GM12878 (cell line): Measurements from ENCODE around the gene ALKBH8. TPM values are rescaled to one million over a fixed set of nuclear protein-coding genes. Genes with fewer than 3 reads are reported as not detected.

Experiments
- ATAC-seq: fragments of 200-7000 bp; cut with Tn5 transposase; 3 replicates; pipeline ENCODE4 v1.9.1; 2020; ENCODE audit warnings: mild to moderate bottlenecking, moderate library complexity
- BruUV-seq: library from RNA; stranded (reverse); fragments of 400-500 nt; replicated peaks from 2 replicates; lab custom pipeline; 2021; lab: Mats Ljungman, UMichigan
- CTCF ChIA-PET: fragments of 300-600 bp; sonication (Branson Sonifier 250); formaldehyde crosslinking; extraction: SDS; loops from one replicate; lab custom pipeline; 2021; ENCODE audit warnings: inconsistent platforms; lab: Yijun Ruan, JAX
- POLR2A ChIA-PET: fragments of 350-600 bp; formaldehyde crosslinking; extraction: SDS; loops from one replicate; lab custom pipeline; 2021; ENCODE audit warnings: inconsistent platforms; lab: Charles Lee
- RAD21 ChIA-PET: fragments of 300-600 bp; sonication (Branson Sonifier 250); formaldehyde crosslinking; loops from one replicate; lab custom pipeline; 2023; ENCODE audit warnings: antibody characterized with exemption; ENCODE audit not compliant: unreplicated experiment; lab: Charles Lee
- SMC1A ChIA-PET: fragments of 300-600 bp; sonication (Branson Sonifier 250); formaldehyde crosslinking; loops from one replicate; lab custom pipeline; 2023; ENCODE audit not compliant: unreplicated experiment, uncharacterized antibody; lab: Charles Lee
- DNase-seq: peaks from one replicate; pipeline ENCODE4 v3.0.0-alpha.2; 2011; ENCODE audit warnings: low read depth, low spot score
- FAIRE-seq: peaks from 3 replicates; lab custom pipeline; 2011; peaks lifted over from hg19 to GRCh38; lab: Jason Lieb, UNC
- H2AFZ ChIP-seq: 2 replicates; pipeline ENCODE4 v1.6.0; 2011; ENCODE audit warnings: low read depth, low read length, control low read depth; ENCODE audit not compliant: control insufficient read depth
- H3K27ac ChIP-seq: 2 replicates; pipeline ENCODE4 v1.5.1; 2011; ENCODE audit warnings: control low read depth; ENCODE audit not compliant: control insufficient read depth, insufficient read depth
- H3K27me3 ChIP-seq, 2 experiments: replicated peaks in 1 of 2; 2 replicates each; pipeline versions ENCODE4 v1.6.0 to v1.6.1; 2011; ENCODE audit warnings: low read length in 1 of 2; ENCODE audit not compliant: control insufficient read depth in 2 of 2, insufficient read depth in 2 of 2
- H3K36me3 ChIP-seq, 2 experiments: 2 replicates each; pipeline ENCODE4 v1.5.1; 2011; ENCODE audit warnings: low read length in 1 of 2; ENCODE audit not compliant: control insufficient read depth in 2 of 2, insufficient read depth in 2 of 2
- H3K4me1 ChIP-seq: 2 replicates; pipeline ENCODE4 v1.6.1; 2011; ENCODE audit warnings: mild to moderate bottlenecking, low read length, moderate library complexity, mixed read lengths; ENCODE audit not compliant: control insufficient read depth, insufficient read depth
- H3K4me2 ChIP-seq: 2 replicates; pipeline ENCODE4 v1.6.0; 2011; ENCODE audit warnings: control low read depth; ENCODE audit not compliant: control insufficient read depth, insufficient read depth
- H3K4me3 ChIP-seq: fragments of 200-600 bp; sonication (generic); 2 replicates; pipeline ENCODE4 v1.5.1; 2016
- H3K79me2 ChIP-seq: 2 replicates; pipeline ENCODE4 v1.6.0; 2011; ENCODE audit warnings: low read length; ENCODE audit not compliant: control insufficient read depth, insufficient read depth
- H3K9ac ChIP-seq: 2 replicates; pipeline ENCODE4 v1.8.0; 2011; ENCODE audit warnings: low read length, control low read depth, mixed read lengths; ENCODE audit not compliant: control insufficient read depth, insufficient read depth
- H3K9me3 ChIP-seq: replicated peaks from 3 replicates; pipeline ENCODE4 v1.5.1; 2011; ENCODE audit warnings: mild to moderate bottlenecking, low read length; ENCODE audit not compliant: control insufficient read depth, insufficient read depth
- H4K20me1 ChIP-seq: 2 replicates; pipeline ENCODE4 v1.6.0; 2011; ENCODE audit not compliant: control insufficient read depth, insufficient read depth
- BCL11A ChIP-seq: IDR thresholded peaks from 2 replicates; pipeline ENCODE4 v1.6.1; 2011; ENCODE audit warnings: low read depth, low read length
- CBFB ChIP-seq: IDR thresholded peaks from 2 replicates; pipeline ENCODE4 v1.6.1; 2016; ENCODE audit warnings: antibody characterized with exemption, low read depth
- E2F4 ChIP-seq: IDR thresholded peaks from 2 replicates; pipeline ENCODE4 v1.6.1; 2012; ENCODE audit warnings: low read depth, low read length, improper control_type of control experiment
- E4F1 ChIP-seq: fragments of 450-650 bp; IDR thresholded peaks from 2 replicates; pipeline ENCODE4 v1.6.1; 2018; ENCODE audit warnings: borderline replicate concordance, mild to moderate bottlenecking; ENCODE audit not compliant: partially characterized antibody
- FOXK2 ChIP-seq: fragments of 450-650 bp; IDR thresholded peaks from 2 replicates; pipeline ENCODE4 v1.6.1; 2017; ENCODE audit warnings: mild to moderate bottlenecking, moderate library complexity
- IRF4 ChIP-seq: IDR thresholded peaks from 2 replicates; pipeline ENCODE4 v1.6.1; 2011; ENCODE audit warnings: low read depth, low read length
- KLF5 ChIP-seq: fragments of 450-650 bp; IDR thresholded peaks from 2 replicates; pipeline ENCODE4 v1.6.1; 2014; ENCODE audit warnings: mild to moderate bottlenecking; ENCODE audit not compliant: partially characterized antibody
- MXI1 ChIP-seq: fragments of 150-350 bp; IDR thresholded peaks from 2 replicates; pipeline ENCODE4 v1.6.1; 2011; ENCODE audit warnings: low read depth, mild to moderate bottlenecking, inconsistent platforms, low read length, improper control_type of control experiment
- RB1 ChIP-seq: fragments of 450-650 bp; formaldehyde crosslinking; IDR thresholded peaks from 2 replicates; pipeline ENCODE4 v1.6.1; 2017; ENCODE audit warnings: mild to moderate bottlenecking, borderline replicate concordance
- SMAD5 ChIP-seq: IDR thresholded peaks from 2 replicates; pipeline ENCODE4 v1.6.1; 2016; ENCODE audit warnings: antibody characterized with exemption, low read depth
- SMC3 ChIP-seq: IDR thresholded peaks from 2 replicates; pipeline ENCODE4 v1.6.1; 2011; ENCODE audit warnings: low read length, improper control_type of control experiment, borderline replicate concordance
- TBL1XR1 ChIP-seq: IDR thresholded peaks from 2 replicates; pipeline ENCODE4 v1.6.1; 2012; ENCODE audit warnings: low read depth, low read length, improper control_type of control experiment
- USF2 ChIP-seq: IDR thresholded peaks from 2 replicates; pipeline ENCODE4 v1.6.1; 2011; ENCODE audit warnings: low read depth, low read length, improper control_type of control experiment, borderline replicate concordance
- ZNF622 ChIP-seq: fragments of 450-650 bp; IDR thresholded peaks from 2 replicates; pipeline ENCODE4 v1.6.1; 2017; ENCODE audit warnings: mild to moderate bottlenecking, inconsistent platforms
- WGBS: methylation state at CpG from one replicate; pipeline ENCODE4 v1.1.6; 2016; ENCODE audit warnings: low lambda C conversion rate; ENCODE audit not compliant: insufficient replicate concordance, insufficient coverage; ENCODE audit errors: missing lambda C conversion rate; 5-methylcytosine and 5-hydroxymethylcytosine counted together
- in situ Hi-C: fragments of 300-500 bp; cut with MboI; formaldehyde crosslinking; loops from 9 replicates; pipeline ENCODE4 v1.14.3; 2018; ENCODE audit warnings: mixed read lengths
- intact Hi-C: fragments of 100-400 bp; cut with micrococcal nuclease; formaldehyde crosslinking; loops from one replicate; pipeline ENCODE4 v1.14.2; 2022; ENCODE audit not compliant: unreplicated experiment
- polyA plus RNA-seq, 11 experiments: library from polyadenylated mRNA; depleted of rRNA in 4 of 11; unstranded in 6 of 11; stranded (reverse) in 5 of 11; fragments of >200 nt; fragmentation: Nextera tagmentation in 4 of 11; fragmentation: Illumina TruSeq in 1 of 11; extraction: Ambion mirVana in 4 of 11; extraction: Trizol in 1 of 11; gene quantifications; 1 replicate in 1 of 11; 2 replicates in 10 of 11; pipeline versions ENCODE4 v1.2.1 to v1.2.3, GENCODE V29; 2011 to 2016; ENCODE audit warnings: inconsistent platforms in 2 of 11, missing spikeins in 2 of 11, low read depth in 1 of 11
- total RNA-seq, 4 experiments: library from RNA; depleted of rRNA in 3 of 4; stranded (reverse); fragments of >200 nt in 3 of 4; fragmentation: Illumina TruSeq in 1 of 4; extraction: Trizol in 1 of 4; gene quantifications; 2 replicates each; pipeline versions ENCODE4 v1.2.1 to v1.2.3, GENCODE V29; 2013 to 2021

Gene ALKBH8
- total and polyA plus RNA-seq, 10 of the 15 experiments (the other 5 are each of a cell fraction or from before 2014, with no cell fraction given): 4.6 to 13.1 (median 9.5) TPM

- no peaks in the 10 kb centered on the region for H3K27me3 ChIP-seq
- ChIA-PET RAD21 (no interaction called here), CTCF (interaction anchor here (1.3 kb wide), 1 partner anchor 13 kb away, joined by 3 read pairs; no protein-coding TSS in a partner anchor), POLR2A (no interaction called here), SMC1A (no interaction called here)
- no peak overlapping the region for H3K4me2 ChIP-seq
- no peaks in the 10 kb centered on the region for H3K4me1 ChIP-seq
- H4K20me1 ChIP-seq: no peaks in the 10 kb centered on the region
- DNase-seq: no peak
- no peak overlapping the region for H3K4me3 ChIP-seq
- no peak for ATAC-seq
- H3K79me2 ChIP-seq: no peaks in the 10 kb centered on the region
- TF ChIP-seq KLF5 (no peak), ZNF622 (no peak), BCL11A (no peak)
- 100% methylated on average over 2 of the region's 2 CpGs for WGBS
- FAIRE-seq: no peak
- in situ Hi-C loops (no loop called here), intact Hi-C loops (no loop called here)
- no peak overlapping the region for H3K27ac ChIP-seq
- no peak overlapping the region for H3K9ac ChIP-seq
- peaks cover 0 to 1% of the 10 kb centered on the region in 2 experiments; a peak in 2 of 4 replicates for H3K36me3 ChIP-seq
- no peak overlapping the region for H2AFZ ChIP-seq
- BruUV-seq: no TSS peak
- no peaks in the 10 kb centered on the region for H3K9me3 ChIP-seq
Observed at GRCh38 chr11:107508858-107509244, 56.7 kb downstream of the ALKBH8 start.

- no peak for FAIRE-seq
- H3K79me2 ChIP-seq: no peaks in the 10 kb centered on the region
- SMC1A ChIA-PET: no interaction called here
- in situ Hi-C loops (no loop called here), intact Hi-C loops (no loop called here)
- peaks cover 0 to 1% of the 10 kb centered on the region in 2 experiments; a peak in 2 of 4 replicates for H3K36me3 ChIP-seq
- BruUV-seq: no TSS peak
- RAD21 ChIA-PET: no interaction called here
- no peaks in the 10 kb centered on the region for H4K20me1 ChIP-seq
- POLR2A ChIA-PET: interaction anchor here (0.7 kb wide), 1 partner anchor 31 kb away, joined by 3 read pairs; no protein-coding TSS in a partner anchor
- H2AFZ ChIP-seq: no peak overlapping the region
- H3K4me3 ChIP-seq: no peak overlapping the region
- DNase-seq: no peak
- WGBS: 97% methylated on average over 4 of the region's 6 CpGs
- H3K4me1 ChIP-seq: no peaks in the 10 kb centered on the region
- no peak for ATAC-seq
- H3K9me3 ChIP-seq: no peaks in the 10 kb centered on the region
- no peak overlapping the region for H3K27ac ChIP-seq
- CTCF ChIA-PET: no interaction called here
- no peaks in the 10 kb centered on the region for H3K27me3 ChIP-seq
- H3K9ac ChIP-seq: no peak overlapping the region
- no peak overlapping the region for H3K4me2 ChIP-seq
- TF ChIP-seq RB1 (no peak), E2F4 (no peak), SMC3 (no peak), IRF4 (no peak), E4F1 (no peak), MXI1 (no peak), SMAD5 (no peak), CBFB (no peak), TBL1XR1 (no peak), KLF5 (no peak), USF2 (no peak), FOXK2 (no peak)
Observed at GRCh38 chr11:107508201-107508857, 57.2 kb downstream of the ALKBH8 start.
